K562 (cell line): Measurements from ENCODE around the gene NEURL2. TPM values are rescaled to one million over a fixed set of nuclear protein-coding genes. Genes with fewer than 3 reads are reported as not detected.

Experiments used
- CREB3 ChIP-seq: fragments of 450-650 bp; conservative IDR thresholded peaks from 2 replicates; pipeline ENCODE4 v1.6.1; 2016; ENCODE audit warnings: missing genetic modification characterization, low read depth, mild to moderate bottlenecking, missing compliant biosample characterization, moderate library complexity
- E2F4 ChIP-seq: sonication (generic); formaldehyde crosslinking; IDR thresholded peaks from 2 replicates; pipeline ENCODE4 v1.8.0; 2022; ENCODE audit warnings: mild to moderate bottlenecking, low read depth, missing genetic modification reagents
- GTF3C2 ChIP-seq: IDR thresholded peaks from 3 replicates; pipeline ENCODE4 v1.6.1; 2011; ENCODE audit warnings: borderline replicate concordance, mild to moderate bottlenecking, moderate library complexity; ENCODE audit not compliant: insufficient read length; ENCODE audit errors: extremely low read depth
- OTX1 ChIP-seq: fragments of 450-650 bp; formaldehyde crosslinking; IDR thresholded peaks from 2 replicates; pipeline ENCODE4 v1.4.0; 2022; ENCODE audit warnings: mild to moderate bottlenecking
- POLR2H ChIP-seq: IDR thresholded peaks from 2 replicates; pipeline ENCODE4 v1.6.1; 2016; ENCODE audit warnings: missing genetic modification characterization, low read depth, mild to moderate bottlenecking, control low read depth, missing compliant biosample characterization, moderate library complexity
- RBBP5 ChIP-seq: fragments of 200-600 bp; sonication (generic); IDR thresholded peaks from 2 replicates; pipeline ENCODE4 v1.6.1; 2012; ENCODE audit warnings: borderline replicate concordance, mild to moderate bottlenecking, low read length, control low read depth, inconsistent platforms; ENCODE audit not compliant: insufficient read depth, poor library complexity, severe bottlenecking
- RBM22 ChIP-seq: fragments of 200-400 bp; formaldehyde crosslinking; IDR thresholded peaks from 2 replicates; pipeline ENCODE4 v1.6.1; 2018; ENCODE audit warnings: low read length, low read depth; ENCODE audit not compliant: poor library complexity, severe bottlenecking
- RFX1 ChIP-seq: fragments of 450-650 bp; IDR thresholded peaks from 2 replicates; pipeline ENCODE4 v1.6.1; 2016; ENCODE audit warnings: mild to moderate bottlenecking, moderate library complexity
- SMC3 ChIP-seq: conservative IDR thresholded peaks from 2 replicates; pipeline ENCODE4 v1.6.1; 2011; ENCODE audit warnings: low read depth, low read length, improper control_type of control experiment; ENCODE audit not compliant: insufficient read depth
- SPI1 ChIP-seq: IDR thresholded peaks from 2 replicates; pipeline ENCODE4 v1.6.1; 2011; ENCODE audit warnings: low read depth, low read length, control low read depth, borderline replicate concordance
- STAT6 ChIP-seq: sonication (generic); formaldehyde crosslinking; IDR thresholded peaks from 2 replicates; pipeline ENCODE4 v1.8.1; 2023; ENCODE audit warnings: mild to moderate bottlenecking, missing genetic modification reagents
- TFAP4 ChIP-seq: sonication (generic); formaldehyde crosslinking; IDR thresholded peaks from 2 replicates; pipeline ENCODE4 v1.8.0; 2022; ENCODE audit warnings: missing genetic modification reagents, mild to moderate bottlenecking, moderate library complexity, borderline replicate concordance
- TOE1 ChIP-seq, 2 experiments: fragments of 450-650 bp in 1 of 2; sonication (generic) in 1 of 2; formaldehyde crosslinking in 1 of 2; IDR thresholded peaks; 2 replicates each; pipeline versions ENCODE4 v1.7.1 to v1.8.0; 2016 to 2022; ENCODE audit warnings: borderline replicate concordance in 2 of 2, mild to moderate bottlenecking in 2 of 2, antibody characterized with exemption in 1 of 2, inconsistent platforms in 1 of 2, low read depth in 1 of 2, missing genetic modification reagents in 1 of 2, moderate library complexity in 1 of 2
- TSC22D4 ChIP-seq: fragments of 450-650 bp; IDR thresholded peaks from 2 replicates; pipeline ENCODE4 v1.6.1; 2016; ENCODE audit warnings: missing genetic modification characterization, missing biosample characterization, control low read depth
- ZNF395 ChIP-seq: fragments of 200-800 bp; sonication (Bioruptor generic); IDR thresholded peaks from 2 replicates; pipeline ENCODE4 v1.6.1; 2017; ENCODE audit warnings: missing genetic modification characterization, missing compliant biosample characterization
- ZSCAN32 ChIP-seq: fragments of 450-650 bp; formaldehyde crosslinking; IDR thresholded peaks from 2 replicates; pipeline ENCODE4 v1.4.0; 2020; ENCODE audit warnings: mild to moderate bottlenecking, moderate library complexity
- polyA plus RNA-seq, 8 experiments: library from polyadenylated mRNA; depleted of rRNA in 4 of 8; stranded (reverse) in 5 of 8; unstranded in 3 of 8; fragments of >200 nt; fragmentation: Nextera tagmentation in 2 of 8; fragmentation: Illumina TruSeq in 1 of 8; extraction: Ambion mirVana in 2 of 8; extraction: Trizol in 1 of 8; gene quantifications; 2 replicates each; pipeline versions ENCODE4 v1.2.1 to v1.2.3, GENCODE V29; 2011 to 2014; ENCODE audit warnings: inconsistent platforms in 1 of 8, missing spikeins in 1 of 8
- total RNA-seq, 7 experiments: library from RNA; depleted of rRNA in 6 of 7; stranded (reverse); fragments of >200 nt in 6 of 7; fragmentation: Illumina TruSeq in 2 of 7; extraction: Trizol in 2 of 7; gene quantifications; 2 replicates each; pipeline versions ENCODE4 v1.2.1 to v1.2.3, GENCODE V29; 2011 to 2021; ENCODE audit warnings: low replicate concordance in 1 of 7

NEURL2 gene
- total and polyA plus RNA-seq, 9 of the 15 experiments (the other 6 are each of a cell fraction or from before 2014, with no cell fraction given): 0.22 to 1.9 (median 0.50) TPM; not detected in 1

- TF ChIP-seq RFX1: no peak
- TF ChIP-seq ZNF395 (CRISPR knock-in tag): 0 out of 2 replicates have a peak, but pooled peaks have one; percentile 4
- TF ChIP-seq TSC22D4 (tag): no peak
- TF ChIP-seq SMC3: no peak
- TF ChIP-seq E2F4: no peak
- no peak for TF ChIP-seq SPI1
- no peak for TF ChIP-seq CREB3 (tag)
- TF ChIP-seq OTX1 (CRISPR knock-in tag): no peak
- TF ChIP-seq GTF3C2: peak; percentile 83
- peak; percentile 3 for TF ChIP-seq RBBP5
- TF ChIP-seq TOE1 (IDR thresholded peaks at IDR 0.05; ENCODE audit: borderline replicate concordance): no peak
- no peak for TF ChIP-seq TOE1 (CRISPR knock-in tag; IDR thresholded peaks at IDR 0.05; ENCODE audit: borderline replicate concordance, low read depth)
- no peak for TF ChIP-seq RBM22
- TF ChIP-seq STAT6 (CRISPR knock-in tag): no peak
- TF ChIP-seq POLR2H (tag): no peak
- TF ChIP-seq ZSCAN32: no peak
- no peak for TF ChIP-seq TFAP4 (CRISPR knock-in tag)
Measured at GRCh38 chr20:45857882-45858216, 33.2 kb downstream of the NEURL2 start (continued).
